ENCODE measurements around the gene PITPNC1. TPM values are rescaled to one million over a fixed set of nuclear protein-coding genes. Genes with fewer than 3 reads are reported as not detected.
"Not testable (repeated sequence)": the region's sequence is repeated elsewhere in the genome, so short reads cannot be mapped to it uniquely, and the experiment has no call there.

The PITPNC1 gene
- total and polyA plus RNA-seq, 2 donors (not counting 1 experiment from before 2014, with no cell fraction given) = 5.8 to 7.1 TPM

DNA sequence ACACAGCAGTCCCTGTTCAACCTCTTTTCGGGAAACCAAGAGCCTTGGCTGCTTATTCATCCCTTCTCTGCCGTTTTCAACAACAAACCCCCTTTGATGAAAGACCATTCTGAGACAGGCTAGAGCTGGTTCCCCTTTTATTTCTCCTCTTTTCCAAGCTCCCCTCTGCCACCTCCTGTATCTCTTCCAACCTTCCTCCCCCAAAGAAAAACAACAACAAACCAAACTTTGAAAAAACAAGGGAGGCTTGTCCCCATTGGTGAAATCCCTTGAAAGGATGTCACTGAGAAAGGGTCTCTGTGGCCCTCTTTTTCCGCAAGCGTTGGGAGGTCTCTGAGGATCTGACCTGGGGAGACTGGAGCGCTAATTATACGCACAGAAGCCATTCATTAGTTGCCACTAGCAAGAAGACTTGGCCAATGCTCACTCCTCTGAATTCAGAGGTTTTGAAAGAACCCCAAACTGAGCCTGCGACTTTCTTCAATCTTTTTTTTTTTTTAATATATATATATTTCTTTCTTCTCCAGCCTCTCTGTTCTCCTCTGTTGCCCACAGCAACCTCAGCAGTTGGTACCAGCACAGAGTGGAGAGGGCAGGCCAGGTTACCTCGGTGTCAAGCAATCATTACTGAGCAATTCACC, 101.4 kb downstream of the PITPNC1 start:
- peaks cover 3% of the 10 kb centered on the region for H3K79me2 ChIP-seq (ENCODE audit: control insufficient read depth, insufficient read depth, low read length)
- peak overlapping the region; percentile 50 for H2AFZ ChIP-seq (ENCODE audit: low read length)
- H3K36me3 ChIP-seq (ENCODE audit: control insufficient read depth, insufficient read depth, low read length) = no peaks in the 10 kb centered on the region
- no peak for DNase-seq (ENCODE audit: low read depth in 2 of 2)
- H3K27me3 ChIP-seq (ENCODE audit: control insufficient read depth, insufficient read depth, low read length) = no peaks in the 10 kb centered on the region
- H3K27ac ChIP-seq (ENCODE audit: insufficient read depth, low read length) = peak overlapping the region; percentile 68
- H3K4me1 ChIP-seq (ENCODE audit: control insufficient read depth, extremely low read depth, insufficient read depth, low read length) = peaks cover 7% of the 10 kb centered on the region
- H3K4me3 ChIP-seq (replicated peaks in 1 of 4; ENCODE audit: control extremely low read depth in 1 of 4, insufficient read depth in 1 of 4, low read depth in 3 of 4, low read length in 4 of 4) = no peak overlapping the region
- no peaks in the 10 kb centered on the region for H3K9me3 ChIP-seq (ENCODE audit: control insufficient read depth, insufficient read depth, low read depth, low read length)
- no peak for TF ChIP-seq EZH2 (IDR thresholded peaks at IDR 0.05; ENCODE audit: low read length, missing control alignments)
- TF ChIP-seq, protein P1, sequence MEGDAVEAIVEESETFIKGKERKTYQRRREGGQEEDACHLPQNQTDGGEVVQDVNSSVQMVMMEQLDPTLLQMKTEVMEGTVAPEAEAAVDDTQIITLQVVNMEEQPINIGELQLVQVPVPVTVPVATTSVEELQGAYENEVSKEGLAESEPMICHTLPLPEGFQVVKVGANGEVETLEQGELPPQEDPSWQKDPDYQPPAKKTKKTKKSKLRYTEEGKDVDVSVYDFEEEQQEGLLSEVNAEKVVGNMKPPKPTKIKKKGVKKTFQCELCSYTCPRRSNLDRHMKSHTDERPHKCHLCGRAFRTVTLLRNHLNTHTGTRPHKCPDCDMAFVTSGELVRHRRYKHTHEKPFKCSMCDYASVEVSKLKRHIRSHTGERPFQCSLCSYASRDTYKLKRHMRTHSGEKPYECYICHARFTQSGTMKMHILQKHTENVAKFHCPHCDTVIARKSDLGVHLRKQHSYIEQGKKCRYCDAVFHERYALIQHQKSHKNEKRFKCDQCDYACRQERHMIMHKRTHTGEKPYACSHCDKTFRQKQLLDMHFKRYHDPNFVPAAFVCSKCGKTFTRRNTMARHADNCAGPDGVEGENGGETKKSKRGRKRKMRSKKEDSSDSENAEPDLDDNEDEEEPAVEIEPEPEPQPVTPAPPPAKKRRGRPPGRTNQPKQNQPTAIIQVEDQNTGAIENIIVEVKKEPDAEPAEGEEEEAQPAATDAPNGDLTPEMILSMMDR (conservative IDR thresholded peaks at IDR 0.05 in 1 of 2, IDR thresholded peaks at IDR 0.05 in 1 of 2; ENCODE audit: low read depth in 1 of 2, low read length in 2 of 2) = no peak
- no peaks in the 10 kb centered on the region for H4K20me1 ChIP-seq (ENCODE audit: control insufficient read depth, extremely low read depth, insufficient read depth, low read length)
- H3K9ac ChIP-seq (ENCODE audit: insufficient read depth, low read length) = no peak overlapping the region
- H3K4me2 ChIP-seq (ENCODE audit: extremely low read depth, insufficient read depth, low read length) = peak overlapping the region; percentile 60

DNA sequence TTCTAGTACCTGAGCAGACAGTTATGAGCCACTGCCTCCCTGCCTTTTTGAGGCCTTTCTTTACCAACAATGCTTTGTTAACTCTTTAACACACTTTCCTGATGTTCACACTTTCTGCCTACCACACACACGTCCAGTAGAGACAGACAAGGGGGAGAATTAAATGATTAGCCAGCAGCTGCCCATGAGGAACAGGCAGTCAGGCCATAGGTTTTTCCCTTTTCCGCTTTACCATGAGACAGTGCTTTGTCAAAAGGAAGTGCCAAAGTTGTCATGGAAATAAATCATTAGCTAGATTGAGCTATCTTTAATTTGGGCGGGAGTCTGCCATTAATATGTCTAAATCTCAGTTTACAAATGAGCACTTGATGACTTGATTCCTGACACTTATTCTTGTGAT, 102.1 kb downstream of the PITPNC1 start:
- Histone ChIP-seq H3K36me3 (ENCODE audit: control insufficient read depth, insufficient read depth, low read length) (no peaks in the 10 kb centered on the region), H3K79me2 (ENCODE audit: control insufficient read depth, insufficient read depth, low read length) (peaks cover 3% of the 10 kb centered on the region), H4K20me1 (ENCODE audit: control insufficient read depth, extremely low read depth, insufficient read depth, low read length) (no peaks in the 10 kb centered on the region), H2AFZ (ENCODE audit: low read length) (no peak overlapping the region), H3K27me3 (ENCODE audit: control insufficient read depth, insufficient read depth, low read length) (no peaks in the 10 kb centered on the region), H3K9ac (ENCODE audit: insufficient read depth, low read length) (no peak overlapping the region), H3K4me2 (ENCODE audit: extremely low read depth, insufficient read depth, low read length) (no peak overlapping the region), H3K27ac (ENCODE audit: insufficient read depth, low read length) (no peak overlapping the region), H3K4me3 (replicated peaks in 1 of 4; ENCODE audit: control extremely low read depth in 1 of 4, insufficient read depth in 1 of 4, low read depth in 3 of 4, low read length in 4 of 4) (no peak overlapping the region), H3K4me1 (ENCODE audit: control insufficient read depth, extremely low read depth, insufficient read depth, low read length) (peaks cover 7% of the 10 kb centered on the region), H3K9me3 (ENCODE audit: control insufficient read depth, insufficient read depth, low read depth, low read length) (no peaks in the 10 kb centered on the region)
- no peak for DNase-seq (ENCODE audit: low read depth in 2 of 2)
- TF ChIP-seq EZH2 (IDR thresholded peaks at IDR 0.05; ENCODE audit: low read length, missing control alignments) = no peak
- TF ChIP-seq, protein P1 (conservative IDR thresholded peaks at IDR 0.05 in 1 of 2, IDR thresholded peaks at IDR 0.05 in 1 of 2; ENCODE audit: low read depth in 1 of 2, low read length in 2 of 2) = no peak

DNA sequence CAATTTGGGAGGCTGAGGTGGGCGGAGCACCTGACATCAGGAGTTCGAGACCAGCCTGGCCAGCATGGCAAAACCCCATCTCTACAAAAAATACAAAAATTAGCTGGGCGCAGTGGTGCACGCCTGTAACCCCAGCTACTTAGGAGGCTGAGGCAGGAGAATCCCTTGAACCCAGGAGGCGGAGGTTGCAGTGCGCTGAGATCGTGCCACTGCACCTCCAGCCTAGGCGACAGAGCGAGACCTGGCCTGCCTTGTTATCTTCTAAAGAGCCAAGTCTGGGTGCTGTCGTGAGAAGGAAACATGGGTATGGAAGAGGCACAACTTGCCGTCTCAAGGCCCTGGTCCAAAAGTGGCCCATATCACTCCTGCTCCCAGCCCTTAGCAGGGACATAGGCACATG, 103.9 kb downstream of the PITPNC1 start:
- H3K27me3 ChIP-seq (ENCODE audit: control insufficient read depth, insufficient read depth, low read length); DNase-seq (ENCODE audit: low read depth in 2 of 2); H3K9ac ChIP-seq (ENCODE audit: insufficient read depth, low read length); H3K36me3 ChIP-seq (ENCODE audit: control insufficient read depth, insufficient read depth, low read length); H3K9me3 ChIP-seq (ENCODE audit: control insufficient read depth, insufficient read depth, low read depth, low read length); H3K4me1 ChIP-seq (ENCODE audit: control insufficient read depth, extremely low read depth, insufficient read depth, low read length); H3K79me2 ChIP-seq (ENCODE audit: control insufficient read depth, insufficient read depth, low read length); H2AFZ ChIP-seq (ENCODE audit: low read length); H3K4me3 ChIP-seq (replicated peaks in 1 of 4; ENCODE audit: control extremely low read depth in 1 of 4, insufficient read depth in 1 of 4, low read depth in 3 of 4, low read length in 4 of 4); H3K4me2 ChIP-seq (ENCODE audit: extremely low read depth, insufficient read depth, low read length); H4K20me1 ChIP-seq (ENCODE audit: control insufficient read depth, extremely low read depth, insufficient read depth, low read length): not testable (repeated sequence)
- H3K27ac ChIP-seq (ENCODE audit: insufficient read depth, low read length) = peak overlapping the region; percentile 41

Data from fibroblast of lung (primary cell).